ENCODE data around the gene TMTC2.

TMTC2 gene

GRCh38 chr12:82694276-82694675 lies 7.6 kb downstream of the TMTC2 start:
- TF ChIP-seq POLR2A (IDR thresholded peaks at IDR 0.05; ENCODE audit: low read length) (no peak), GATA1 (IDR thresholded peaks at IDR 0.05; ENCODE audit: low read depth, low read length) (no peak)
- DNase-seq: no peak

- DNase-seq: no peak
- TF ChIP-seq POLR2A (IDR thresholded peaks at IDR 0.05; ENCODE audit: low read length) (no peak), GATA1 (IDR thresholded peaks at IDR 0.05; ENCODE audit: low read depth, low read length) (no peak)
Observed at GRCh38 chr12:82694970-82695369, 8.3 kb downstream of the TMTC2 start.

- TF ChIP-seq POLR2A (IDR thresholded peaks at IDR 0.05; ENCODE audit: low read length): no peak
- TF ChIP-seq GATA1 (IDR thresholded peaks at IDR 0.05; ENCODE audit: low read depth, low read length): no peak
- DNase-seq: no peak
Observed at GRCh38 chr12:82695531-82695930, 8.8 kb downstream of the TMTC2 start.

- TF ChIP-seq POLR2A (IDR thresholded peaks at IDR 0.05; ENCODE audit: low read length): no peak
- no peak for TF ChIP-seq GATA1 (IDR thresholded peaks at IDR 0.05; ENCODE audit: low read depth, low read length)
- DNase-seq: no peak
Observed at GRCh38 chr12:82696543-82696942, 9.8 kb downstream of the TMTC2 start.

GRCh38 chr12:82698708-82699564 lies 12.2 kb downstream of the TMTC2 start:
- TF ChIP-seq POLR2A (IDR thresholded peaks at IDR 0.05; ENCODE audit: low read length): no peak
- no peak for TF ChIP-seq GATA1 (IDR thresholded peaks at IDR 0.05; ENCODE audit: low read depth, low read length)

GRCh38 chr12:82705774-82706173 lies 19.1 kb downstream of the TMTC2 start:
- TF ChIP-seq GATA1 (IDR thresholded peaks at IDR 0.05; ENCODE audit: low read depth, low read length) (no peak), POLR2A (IDR thresholded peaks at IDR 0.05; ENCODE audit: low read length) (no peak)
- no peak for DNase-seq

More at GRCh38 chr12:82698708-82699564, 12.2 kb downstream of the TMTC2 start:
- no peak for DNase-seq

- TF ChIP-seq POLR2A (IDR thresholded peaks at IDR 0.05; ENCODE audit: low read length) (no peak), GATA1 (IDR thresholded peaks at IDR 0.05; ENCODE audit: low read depth, low read length) (no peak)
- DNase-seq: no peak
Observed at GRCh38 chr12:82708061-82708879, 21.6 kb downstream of the TMTC2 start.

- TF ChIP-seq GATA1 (IDR thresholded peaks at IDR 0.05; ENCODE audit: low read depth, low read length): no peak
- no peak for TF ChIP-seq POLR2A (IDR thresholded peaks at IDR 0.05; ENCODE audit: low read length)
- no peak for DNase-seq
Observed at GRCh38 chr12:82709794-82710355, 23.2 kb downstream of the TMTC2 start.

GRCh38 chr12:82710741-82711140 lies 24.0 kb downstream of the TMTC2 start:
- TF ChIP-seq POLR2A (IDR thresholded peaks at IDR 0.05; ENCODE audit: low read length) (no peak), GATA1 (IDR thresholded peaks at IDR 0.05; ENCODE audit: low read depth, low read length) (no peak)

GRCh38 chr12:82714427-82714826 lies 27.7 kb downstream of the TMTC2 start:
- TF ChIP-seq POLR2A (IDR thresholded peaks at IDR 0.05; ENCODE audit: low read length) (no peak), GATA1 (IDR thresholded peaks at IDR 0.05; ENCODE audit: low read depth, low read length) (no peak)
- no peak for DNase-seq

More at GRCh38 chr12:82710741-82711140, 24.0 kb downstream of the TMTC2 start:
- no peak for DNase-seq

GRCh38 chr12:82721726-82722125 lies 35.0 kb downstream of the TMTC2 start:
- TF ChIP-seq POLR2A (IDR thresholded peaks at IDR 0.05; ENCODE audit: low read length): no peak
- no peak for TF ChIP-seq GATA1 (IDR thresholded peaks at IDR 0.05; ENCODE audit: low read depth, low read length)

GRCh38 chr12:82723093-82723492 lies 36.4 kb downstream of the TMTC2 start:
- TF ChIP-seq GATA1 (IDR thresholded peaks at IDR 0.05; ENCODE audit: low read depth, low read length) (no peak), POLR2A (IDR thresholded peaks at IDR 0.05; ENCODE audit: low read length) (no peak)
- no peak for DNase-seq

More at GRCh38 chr12:82721726-82722125, 35.0 kb downstream of the TMTC2 start:
- DNase-seq: no peak

- DNase-seq: no peak
- TF ChIP-seq POLR2A (IDR thresholded peaks at IDR 0.05; ENCODE audit: low read length) (no peak), GATA1 (IDR thresholded peaks at IDR 0.05; ENCODE audit: low read depth, low read length) (no peak)
Observed at GRCh38 chr12:82723891-82724290, 37.2 kb downstream of the TMTC2 start.

- DNase-seq: no peak
- TF ChIP-seq GATA1 (IDR thresholded peaks at IDR 0.05; ENCODE audit: low read depth, low read length) (no peak), POLR2A (IDR thresholded peaks at IDR 0.05; ENCODE audit: low read length) (no peak)
Observed at GRCh38 chr12:82725741-82726140, 39.0 kb downstream of the TMTC2 start.
